Endothelial cell of umbilical vein (primary cell): Measurements from ENCODE around the gene DYRK4. TPM values are rescaled to one million over a fixed set of nuclear protein-coding genes. Genes with fewer than 3 reads are reported as not detected.

Experiments
- BruUV-seq: library from RNA; stranded (reverse); fragments of 400-500 nt; replicated peaks from 2 replicates; lab custom pipeline; 2021; lab: Mats Ljungman, UMichigan
- CTCF ChIA-PET: fragments of 300-600, 350-600 bp; sonication (Branson Sonifier 250); formaldehyde crosslinking; loops from one replicate; lab custom pipeline; 2021; ENCODE audit warnings: antibody characterized with exemption, inconsistent platforms; lab: Charles Lee
- POLR2A ChIA-PET: fragments of 300-600, 350-600 bp; sonication (Branson Sonifier 250); formaldehyde crosslinking; loops from one replicate; lab custom pipeline; 2021; ENCODE audit warnings: antibody characterized with exemption, inconsistent platforms; lab: Charles Lee
- DNase-seq: peaks from one replicate; pipeline ENCODE4 v3.0.0-alpha.2; 2011; ENCODE audit warnings: low read depth, low spot score
- FAIRE-seq: peaks from 2 replicates; lab custom pipeline; 2011; peaks lifted over from hg19 to GRCh38; lab: Jason Lieb, UNC
- H2AFZ ChIP-seq: 2 replicates; pipeline ENCODE4 v1.6.0; 2012; ENCODE audit warnings: low read depth, low read length, control low read depth, inconsistent platforms
- H3K27ac ChIP-seq: 2 replicates; pipeline ENCODE4 v1.5.1; 2011; ENCODE audit warnings: low read depth, mild to moderate bottlenecking, control low read depth, low read length, moderate library complexity; ENCODE audit not compliant: insufficient read depth
- H3K27me3 ChIP-seq, 2 experiments: 2 replicates each; pipeline versions ENCODE4 v1.6.0 to v1.6.1; 2011; ENCODE audit warnings: low read length in 2 of 2, mixed read lengths in 1 of 2; ENCODE audit not compliant: control insufficient read depth in 2 of 2, insufficient read depth in 2 of 2
- H3K36me3 ChIP-seq, 2 experiments: 2 replicates in 1 of 2; 3 replicates in 1 of 2; pipeline ENCODE4 v1.5.1; 2011; ENCODE audit warnings: low read length in 2 of 2, mild to moderate bottlenecking in 1 of 2, moderate library complexity in 1 of 2; ENCODE audit not compliant: control insufficient read depth in 2 of 2, insufficient read depth in 2 of 2; ENCODE audit errors: extremely low read depth in 1 of 2
- H3K4me1 ChIP-seq: 3 replicates; pipeline ENCODE4 v1.5.1; 2011; ENCODE audit warnings: mild to moderate bottlenecking, low read length; ENCODE audit not compliant: control insufficient read depth, insufficient read depth; ENCODE audit errors: extremely low read depth
- H3K4me2 ChIP-seq: 2 replicates; pipeline ENCODE4 v1.6.1; 2011; ENCODE audit warnings: low read length, control low read depth, mixed read lengths; ENCODE audit not compliant: insufficient read depth
- H3K4me3 ChIP-seq, 3 experiments: fragments of 200-600 bp in 1 of 3; sonication (generic), shearing (Covaris generic) in 1 of 3; replicated peaks in 1 of 3; 2 replicates each; pipeline ENCODE4 v1.5.1; 2011 to 2016; ENCODE audit warnings: control low read depth in 3 of 3, low read length in 3 of 3, mild to moderate bottlenecking in 2 of 3, inconsistent platforms in 1 of 3, low read depth in 1 of 3, moderate library complexity in 1 of 3; ENCODE audit not compliant: insufficient read depth in 1 of 3
- H3K79me2 ChIP-seq: 2 replicates; pipeline ENCODE4 v1.6.0; 2012; ENCODE audit warnings: low read length, inconsistent platforms; ENCODE audit not compliant: control insufficient read depth, insufficient read depth
- H3K9ac ChIP-seq: replicated peaks from 2 replicates; pipeline ENCODE3; 2011; ENCODE audit warnings: low read length, control low read depth; ENCODE audit not compliant: insufficient read depth; ENCODE audit errors: extremely low read depth
- H3K9me1 ChIP-seq: replicated peaks from 3 replicates; pipeline ENCODE4 v1.6.0; 2011; ENCODE audit warnings: mild to moderate bottlenecking, low read length; ENCODE audit not compliant: control insufficient read depth, insufficient read depth; ENCODE audit errors: extremely low read depth
- H3K9me3 ChIP-seq: replicated peaks from 2 replicates; pipeline ENCODE4 v1.5.1; 2012; ENCODE audit warnings: low read length, inconsistent platforms; ENCODE audit not compliant: control insufficient read depth, insufficient read depth
- H4K20me1 ChIP-seq: replicated peaks from 2 replicates; pipeline ENCODE3; 2011; ENCODE audit warnings: mild to moderate bottlenecking, low read length; ENCODE audit not compliant: control insufficient read depth, insufficient read depth; ENCODE audit errors: extremely low read depth
- CTCF ChIP-seq, 2 donors: IDR thresholded peaks; 1 replicate in 1 of 2; 2 replicates in 1 of 2; pipeline ENCODE4 v1.5.1; 2011; ENCODE audit warnings: low read length in 2 of 2, mild to moderate bottlenecking in 2 of 2, moderate library complexity in 2 of 2, control low read depth in 1 of 2, inconsistent platforms in 1 of 2, low read depth in 1 of 2; ENCODE audit not compliant: insufficient read depth in 1 of 2; ENCODE audit errors: extremely low read depth in 1 of 2
- EZH2 ChIP-seq: IDR thresholded peaks from 2 replicates; pipeline ENCODE4 v1.6.1; 2012; ENCODE audit warnings: borderline replicate concordance, low read depth, mild to moderate bottlenecking, moderate library complexity, low read length, inconsistent platforms; ENCODE audit not compliant: severe bottlenecking
- FOS ChIP-seq: IDR thresholded peaks from 2 replicates; pipeline ENCODE4 v1.6.1; 2011; ENCODE audit warnings: mild to moderate bottlenecking, low read length, moderate library complexity, borderline replicate concordance; ENCODE audit not compliant: insufficient read depth
- GATA2 ChIP-seq: IDR thresholded peaks from 2 replicates; pipeline ENCODE4 v1.7.0; 2011; ENCODE audit warnings: low read depth, mild to moderate bottlenecking, moderate library complexity, mixed read lengths, low read length; ENCODE audit not compliant: insufficient read length, insufficient read depth
- JUN ChIP-seq: IDR thresholded peaks from 2 replicates; pipeline ENCODE4 v1.6.1; 2011; ENCODE audit warnings: borderline replicate concordance, low read depth; ENCODE audit not compliant: insufficient read length, insufficient read depth
- MAX ChIP-seq: IDR thresholded peaks from 2 replicates; pipeline ENCODE4 v1.6.1; 2011; ENCODE audit not compliant: insufficient read depth, insufficient read length
- MYC ChIP-seq: IDR thresholded peaks from one replicate; pipeline ENCODE4 v1.6.1; 2011; ENCODE audit warnings: mild to moderate bottlenecking, low read depth, low read length
- POLR2A ChIP-seq: IDR thresholded peaks from 2 replicates; pipeline ENCODE4 v1.6.1; 2012; ENCODE audit warnings: low read depth, mild to moderate bottlenecking, control low read depth, low read length
- POLR2AphosphoS5 ChIP-seq: IDR thresholded peaks from 2 replicates; pipeline ENCODE4 v1.6.1; 2012; ENCODE audit warnings: low read depth, mild to moderate bottlenecking, control low read depth, low read length, moderate library complexity; ENCODE audit not compliant: insufficient read depth
- dilution Hi-C: fragments of 300-500 bp; cut with MboI; formaldehyde crosslinking; loops from one replicate; pipeline ENCODE4 v1.15.0; 2019; ENCODE audit warnings: low sequenced_read_pairs; ENCODE audit not compliant: extremely low pct_ligation_motif_present
- intact Hi-C: fragments of 100-400 bp; cut with micrococcal nuclease; formaldehyde crosslinking; loops from one replicate; pipeline ENCODE4 v1.10.0; 2022
- polyA plus RNA-seq, 4 experiments: library from polyadenylated mRNA; depleted of rRNA in 3 of 4; stranded (reverse) in 3 of 4; unstranded in 1 of 4; fragments of >200 nt; gene quantifications; 2 replicates each; pipeline versions ENCODE4 v1.2.1 to v1.2.3, GENCODE V29; 2011 to 2012; ENCODE audit warnings: missing spikeins in 1 of 4
- total RNA-seq: library from RNA; stranded (reverse); gene quantifications from 2 replicates; pipeline ENCODE4 v1.2.3, GENCODE V29; 2021

The DYRK4 gene
- total and polyA plus RNA-seq, 2 donors (not counting 3 experiments of a cell fraction or from before 2014, with no cell fraction given), result 38.7 to 45.4 TPM

GRCh38 chr12:4556735-4557530 is 5.1 kb upstream of the DYRK4 start:
- no peak for FAIRE-seq
- Histone ChIP-seq H3K36me3 (peaks cover 0 to 2% of the 10 kb centered on the region in 2 experiments), H3K9me3 (no peaks in the 10 kb centered on the region), H3K27ac (no peak overlapping the region), H3K79me2 (no peaks in the 10 kb centered on the region), H2AFZ (no peak overlapping the region), H3K4me1 (peaks cover 3% of the 10 kb centered on the region), H3K27me3 (no peaks in the 10 kb centered on the region), H3K4me2 (no peak overlapping the region), H3K4me3 (no peak overlapping the region), H3K9ac (no peak overlapping the region), H4K20me1 (no peaks in the 10 kb centered on the region), H3K9me1 (no peaks in the 10 kb centered on the region)
- TF ChIP-seq FOS (no peak), GATA2 (no peak), JUN (no peak), MYC (no peak), POLR2AphosphoS5 (no peak), POLR2A (no peak), EZH2 (no peak), MAX (no peak), CTCF (IDR thresholded peaks at IDR 0.05; ENCODE audit: extremely low read depth in 1 of 2, insufficient read depth in 1 of 2, low read depth in 1 of 2, low read length in 2 of 2) (no peak)
- POLR2A ChIA-PET, result no interaction called here
- CTCF ChIA-PET, result no interaction called here
- dilution Hi-C loops, result no loop called here
- intact Hi-C loops, result no loop called here
- DNase-seq, result no peak
- no TSS peak for BruUV-seq
